Erythroblast (primary cell): Measurements from ENCODE around the gene PAEP.
"Not testable (repeated sequence)": the region's sequence is repeated elsewhere in the genome, so short reads cannot be mapped to it uniquely, and the experiment has no call there.

Experiments
- GATA1 ChIP-seq: IDR thresholded peaks from 2 replicates; pipeline ENCODE4 v1.6.1; 2011; ENCODE audit warnings: low read depth, mild to moderate bottlenecking, control low read depth, low read length, moderate library complexity
- POLR2A ChIP-seq: IDR thresholded peaks from 2 replicates; pipeline ENCODE4 v1.6.1; 2011; ENCODE audit warnings: mild to moderate bottlenecking, low read length

DNA sequence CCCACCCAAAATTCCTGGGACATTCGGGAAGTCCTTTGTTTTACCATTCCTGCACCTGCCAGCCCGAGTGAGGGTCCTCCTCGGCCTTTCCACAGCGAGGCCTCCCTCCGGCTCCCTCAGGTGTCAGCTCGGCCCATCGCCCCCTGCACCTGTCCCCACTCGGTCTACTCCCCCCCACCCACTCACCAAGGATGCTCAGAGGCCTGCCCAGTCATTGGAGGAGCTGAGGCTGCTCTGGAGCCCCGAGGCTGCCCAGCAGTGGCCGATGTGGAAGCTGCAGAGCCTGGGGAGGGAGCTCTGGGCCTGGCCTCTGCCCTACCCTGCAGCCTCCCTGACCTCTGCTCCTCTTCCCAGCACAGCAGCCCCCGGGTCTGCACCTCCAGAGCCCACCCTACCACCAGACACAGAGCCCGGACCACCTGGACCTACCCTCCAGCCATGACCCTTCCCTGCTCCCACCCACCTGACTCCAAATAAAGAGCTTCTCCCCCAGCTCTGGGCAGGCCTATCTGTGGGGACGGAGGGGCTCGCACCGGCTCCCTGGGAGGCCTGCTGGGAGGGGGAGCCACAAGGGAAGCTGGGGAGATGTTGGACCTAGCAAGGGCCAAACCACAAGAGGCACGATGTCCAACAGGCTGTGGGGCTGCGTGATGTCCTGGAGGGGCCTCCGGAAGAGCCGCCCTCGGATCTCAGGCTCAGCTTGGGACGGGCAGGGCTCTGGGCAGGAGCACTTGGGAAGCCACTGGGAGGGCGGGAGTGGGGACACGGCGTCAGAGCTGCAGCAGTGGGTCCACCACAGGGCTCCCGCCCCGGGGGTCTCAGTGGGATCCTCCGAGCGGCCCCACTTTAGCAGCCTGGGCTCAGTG is 11.8 kb upstream of the PAEP start:
- not testable (repeated sequence) for TF ChIP-seq POLR2A, GATA1
